MCF 10A (cell line): ENCODE measurements around the gene ISG15. TPM values are rescaled to one million over a fixed set of nuclear protein-coding genes. Genes with fewer than 3 reads are reported as not detected.

Experiments
- BruUV-seq: library from RNA; stranded (reverse); fragments of 400-500 nt; replicated peaks from 2 replicates; lab custom pipeline; 2021; lab: Mats Ljungman, UMichigan
- CTCF ChIA-PET: fragments of 300-600 bp; sonication (Branson Sonifier 250); formaldehyde crosslinking; extraction: SDS; loops from one replicate; lab custom pipeline; 2021; ENCODE audit warnings: antibody characterized with exemption, inconsistent platforms; lab: Yijun Ruan, JAX
- POLR2A ChIA-PET: fragments of 300-600, 350-650 bp; sonication (Branson Sonifier 250); formaldehyde crosslinking; extraction: SDS; loops from one replicate; lab custom pipeline; 2020; ENCODE audit warnings: antibody characterized with exemption, inconsistent platforms; lab: Yijun Ruan, JAX
- DNase-seq: peaks from one replicate; pipeline ENCODE4 v3.0.0-alpha.2; 2018; ENCODE audit not compliant: unreplicated experiment
- H3K27ac Mint-ChIP-seq: one replicate; pipeline ENCODE4 v1.8.0; 2022; ENCODE audit warnings: mild to moderate bottlenecking, low read depth, mixed read lengths; ENCODE audit not compliant: unreplicated experiment
- H3K27me3 Mint-ChIP-seq: one replicate; pipeline ENCODE4 v1.8.0; 2022; ENCODE audit warnings: mixed read lengths; ENCODE audit not compliant: insufficient read depth, unreplicated experiment
- H3K36me3 Mint-ChIP-seq: one replicate; pipeline ENCODE4 v1.8.0; 2022; ENCODE audit warnings: mild to moderate bottlenecking, moderate library complexity, mixed read lengths; ENCODE audit not compliant: insufficient read depth, unreplicated experiment
- H3K4me1 Mint-ChIP-seq: one replicate; pipeline ENCODE4 v1.8.0; 2022; ENCODE audit warnings: mixed read lengths; ENCODE audit not compliant: insufficient read depth, unreplicated experiment
- H3K4me3 Mint-ChIP-seq: one replicate; pipeline ENCODE4 v1.8.0; 2022; ENCODE audit warnings: mild to moderate bottlenecking, moderate library complexity, mixed read lengths; ENCODE audit not compliant: unreplicated experiment
- H3K9me3 Mint-ChIP-seq: one replicate; pipeline ENCODE4 v1.8.0; 2022; ENCODE audit warnings: mixed read lengths; ENCODE audit not compliant: unreplicated experiment
- CTCF ChIP-seq: fragments of 200-600 bp; IDR thresholded peaks from one replicate; pipeline ENCODE4 v1.8.0; 2022; ENCODE audit warnings: antibody characterized with exemption, mild to moderate bottlenecking; ENCODE audit not compliant: unreplicated experiment
- intact Hi-C: fragments of 100-400 bp; cut with micrococcal nuclease; formaldehyde crosslinking; loops from 2 replicates; pipeline ENCODE4 v1.14.1; 2022
- total RNA-seq: library from RNA; stranded (reverse); gene quantifications from 2 replicates; pipeline ENCODE4 v1.2.3, GENCODE V29; 2022

ISG15 gene
- total RNA-seq, 1 experiment from 2014 or later: 7.4 TPM

- H3K9me3 Mint-ChIP-seq: no peaks in the 10 kb centered on the region
- intact Hi-C loops: no loop called here
- no peak overlapping the region for H3K27ac Mint-ChIP-seq
- BruUV-seq: no TSS peak
- no peaks in the 10 kb centered on the region for H3K27me3 Mint-ChIP-seq
- no peak for DNase-seq
- H3K36me3 Mint-ChIP-seq: peaks cover 37% of the 10 kb centered on the region
- ChIA-PET CTCF (interaction anchor here (0.7 to 2.0 kb wide), 5 partner anchors 20 to 37 kb away, joined by 3 to 8 read pairs (median 4); no protein-coding TSS in a partner anchor), POLR2A (interaction anchor here (1.1 to 1.5 kb wide), 2 partner anchors 20 to 26 kb away, joined by 4 read pairs; partner anchors contain the start of gene ISG15)
- no peak for TF ChIP-seq CTCF
- no peak overlapping the region for H3K4me3 Mint-ChIP-seq
- H3K4me1 Mint-ChIP-seq: peaks cover 4% of the 10 kb centered on the region
Observed at GRCh38 chr1:1039145-1039910, 26.0 kb downstream of the ISG15 start.

- Mint-ChIP-seq H3K9me3 (no peaks in the 10 kb centered on the region), H3K4me1 (peaks cover 4% of the 10 kb centered on the region), H3K27ac (no peak overlapping the region), H3K36me3 (peaks cover 37% of the 10 kb centered on the region), H3K27me3 (no peaks in the 10 kb centered on the region), H3K4me3 (no peak overlapping the region)
- DNase-seq: peak; percentile 52
- intact Hi-C loops: no loop called here
- POLR2A ChIA-PET: interaction anchor here (1.5 kb wide), 1 partner anchor 27 kb away, joined by 4 read pairs; the partner anchor contains the start of gene ISG15
- BruUV-seq: no TSS peak
- CTCF ChIA-PET: interaction anchor here (1.1 kb wide), 2 partner anchors 24 to 38 kb away, joined by 4 read pairs; no protein-coding TSS in a partner anchor
- TF ChIP-seq CTCF: no peak
Observed at GRCh38 chr1:1040004-1040991, 27.0 kb downstream of the ISG15 start.

- Mint-ChIP-seq H3K27me3 (no peaks in the 10 kb centered on the region), H3K9me3 (no peaks in the 10 kb centered on the region), H3K4me1 (peaks cover 4% of the 10 kb centered on the region), H3K4me3 (no peak overlapping the region), H3K36me3 (peaks cover 39% of the 10 kb centered on the region), H3K27ac (no peak overlapping the region)
- TSS peak; percentile 21 for BruUV-seq
- intact Hi-C loops: no loop called here
- CTCF ChIA-PET: no interaction called here
- no peak for DNase-seq
- POLR2A ChIA-PET: interaction anchor here (1.5 kb wide), 1 partner anchor 28 kb away, joined by 4 read pairs; the partner anchor contains the start of gene ISG15
- no peak for TF ChIP-seq CTCF
Observed at GRCh38 chr1:1041092-1041523, 27.8 kb downstream of the ISG15 start.

GRCh38 chr1:1041873-1042272 is 28.6 kb downstream of the ISG15 start:
- POLR2A ChIA-PET: no interaction called here
- no peak for TF ChIP-seq CTCF
- CTCF ChIA-PET: no interaction called here
- peaks cover 4% of the 10 kb centered on the region for H3K4me1 Mint-ChIP-seq
- H3K4me3 Mint-ChIP-seq: no peak overlapping the region
- peaks cover 44% of the 10 kb centered on the region for H3K36me3 Mint-ChIP-seq
- H3K27me3 Mint-ChIP-seq: no peaks in the 10 kb centered on the region
- intact Hi-C loops: no loop called here
- H3K9me3 Mint-ChIP-seq: no peaks in the 10 kb centered on the region
- H3K27ac Mint-ChIP-seq: no peak overlapping the region
- BruUV-seq: no TSS peak
- no peak for DNase-seq
